Gastroesophageal sphincter (tissue), 3 donors: ENCODE measurements around the gene BACH1.

Experiments
- CTCF ChIP-seq, 4 experiments: fragments of 200-600 bp in 2 of 4; fragments of 450-650 bp in 2 of 4; sonication (generic) in 1 of 4; IDR thresholded peaks; one replicate each; pipeline ENCODE4 v1.5.1; 2017 to 2019; ENCODE audit warnings: antibody characterized with exemption in 4 of 4, mild to moderate bottlenecking in 2 of 4, moderate library complexity in 2 of 4
- EP300 ChIP-seq: sonication (generic); formaldehyde crosslinking; IDR thresholded peaks from one replicate; pipeline ENCODE4 v1.6.1; 2017; ENCODE audit warnings: antibody characterized with exemption, mild to moderate bottlenecking
- POLR2A ChIP-seq, 2 donors: fragments of 450-650 bp; IDR thresholded peaks; one replicate each; pipeline ENCODE4 v1.6.1; 2017; ENCODE audit warnings: antibody characterized with exemption in 2 of 2, mild to moderate bottlenecking in 2 of 2, moderate library complexity in 1 of 2
- POLR2AphosphoS5 ChIP-seq: sonication (generic); formaldehyde crosslinking; IDR thresholded peaks from one replicate; pipeline ENCODE4 v1.6.1; 2017; ENCODE audit warnings: antibody characterized with exemption

GRCh38 chr21:29289317-29289716 is 9.4 kb upstream of the BACH1 start:
- TF ChIP-seq POLR2A (IDR thresholded peaks at IDR 0.05) (no peak), CTCF (IDR thresholded peaks at IDR 0.05) (no peak), EP300 (no peak), POLR2AphosphoS5 (no peak)
